CD4-positive, alpha-beta T cell treated with Interleukin-1 beta for 1 hour (primary cell): ENCODE results near the gene CITED4.

ENCODE experiments used
- DNase-seq, 2 donors: peaks; one replicate each; pipeline ENCODE4 v3.0.0-alpha.2; 2020 to 2022

Gene CITED4

GRCh38 chr1:40884055-40884795 lies 22.1 kb upstream of the CITED4 start:
- DNase-seq: no peak

- no peak for DNase-seq
These were observed 18.8 kb upstream of the CITED4 start for GRCh38 chr1:40880813-40881549.

GRCh38 chr1:40879482-40880175 lies 17.5 kb upstream of the CITED4 start:
- DNase-seq: no peak

DNA sequence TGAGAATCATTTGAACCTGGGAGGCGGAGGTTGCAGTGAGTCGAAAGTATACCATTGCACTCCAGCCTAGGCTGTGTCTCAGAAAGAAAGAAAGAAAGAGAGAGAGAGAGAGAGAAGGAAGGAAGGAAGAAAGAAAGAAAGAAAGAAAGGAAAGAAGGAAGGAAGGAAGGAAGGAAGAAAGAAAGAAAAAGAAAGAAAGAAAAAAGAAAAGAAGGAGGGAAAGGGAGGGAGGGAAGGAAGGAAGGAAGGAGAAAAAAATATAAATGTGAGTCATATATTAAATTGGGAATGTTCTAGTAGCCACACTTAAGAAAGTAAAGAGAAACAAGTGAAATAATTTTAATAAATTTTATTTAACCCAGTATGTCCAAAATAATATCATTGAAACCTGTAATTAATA lies 16.7 kb upstream of the CITED4 start:
- no peak for DNase-seq

DNA sequence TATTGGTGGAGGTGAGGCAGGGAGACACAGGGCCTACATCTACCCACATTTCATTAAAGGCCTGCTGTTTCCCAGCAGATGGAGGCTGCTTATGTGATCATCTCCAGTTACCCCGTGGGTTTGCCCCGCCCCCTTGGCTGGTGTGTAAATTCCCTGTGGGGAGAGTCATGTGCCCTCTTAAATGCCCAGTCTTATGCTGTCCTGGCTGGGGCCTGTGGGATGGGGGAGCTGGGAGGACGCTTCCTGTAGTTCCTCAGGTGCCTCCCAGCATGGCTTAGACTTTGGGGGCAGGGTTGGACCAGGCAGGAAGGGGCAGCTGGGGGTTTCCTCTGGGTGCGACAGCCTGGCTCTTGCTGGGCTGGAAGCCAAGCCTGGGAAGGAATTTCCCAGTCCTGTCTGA lies 15.5 kb upstream of the CITED4 start:
- DNase-seq: peak; percentile 5 to 30

GRCh38 chr1:40876891-40877290 lies 14.7 kb upstream of the CITED4 start:
- DNase-seq: no peak

- no peak for DNase-seq
These were observed 14.2 kb upstream of the CITED4 start for GRCh38 chr1:40876436-40876761.

- DNase-seq: no peak
These were observed 11.8 kb upstream of the CITED4 start for GRCh38 chr1:40873863-40874472.

GRCh38 chr1:40872276-40872675 lies 10.1 kb upstream of the CITED4 start:
- no peak for DNase-seq

DNA sequence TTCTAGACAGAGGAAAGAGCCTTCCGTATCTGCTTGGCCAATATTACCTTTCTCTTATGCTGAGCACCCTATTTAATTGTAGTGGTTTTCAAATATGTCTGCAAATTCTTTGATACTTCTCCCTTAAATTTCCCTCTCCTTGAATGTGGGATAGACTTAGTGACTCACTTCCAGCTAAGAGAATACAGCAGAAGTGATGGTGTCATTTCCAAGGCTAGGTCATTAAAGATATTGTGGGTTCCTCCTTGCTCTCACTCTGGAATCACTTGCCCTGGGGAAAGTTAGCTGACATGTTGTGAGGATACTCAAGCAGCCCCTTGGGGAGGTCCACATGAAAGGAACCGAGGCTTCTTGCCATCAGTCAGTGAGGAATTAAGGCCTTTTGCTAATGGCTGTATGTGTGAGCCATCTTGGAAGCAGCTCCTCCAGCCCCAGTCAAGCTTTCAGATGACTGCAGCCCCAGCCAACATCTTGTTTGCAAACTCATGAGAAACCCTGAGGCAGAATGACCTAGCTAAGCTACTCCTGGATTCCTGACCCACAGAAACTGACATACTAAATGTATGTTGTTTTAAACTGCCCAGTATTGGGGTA lies 8.1 kb upstream of the CITED4 start:
- no peak for DNase-seq

DNA sequence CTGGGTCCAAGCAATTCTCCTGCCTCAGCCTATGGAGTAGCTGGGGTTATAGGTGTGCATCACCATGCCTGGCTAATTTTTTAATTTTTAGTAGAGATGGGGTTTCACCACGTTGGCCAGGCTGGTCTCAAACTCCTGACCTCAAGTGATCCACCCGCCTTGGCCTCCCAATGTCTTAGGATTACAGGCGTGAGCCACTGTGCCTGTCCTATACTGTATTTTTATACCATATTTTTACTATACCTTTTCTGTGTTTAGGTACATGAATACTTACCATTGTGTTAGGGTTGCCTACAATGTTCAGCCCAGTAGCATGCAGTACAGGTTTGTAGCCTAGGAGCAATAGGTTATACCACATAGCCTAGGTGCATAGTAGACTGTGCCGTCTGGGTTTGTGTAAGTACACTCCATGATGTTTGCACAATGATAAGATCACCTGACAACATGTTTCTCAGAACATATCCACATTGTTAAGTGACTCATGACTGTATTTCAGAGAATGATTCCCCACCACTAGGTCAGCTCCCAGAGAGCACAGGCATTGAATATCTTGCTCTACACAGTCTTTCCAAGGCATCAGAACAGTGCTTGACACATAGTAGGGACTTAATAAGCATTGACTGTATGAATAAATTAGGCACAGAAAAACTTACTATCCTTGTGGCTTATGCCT lies 6.0 kb upstream of the CITED4 start:
- no peak for DNase-seq

GRCh38 chr1:40861224-40862003 lies 749 bp downstream of the CITED4 start:
- peak; percentile 10 to 22 for DNase-seq

- peak in 1 of 2 donors; percentile 33 for DNase-seq
These were observed 1.4 kb downstream of the CITED4 start for GRCh38 chr1:40860706-40861223.

DNA sequence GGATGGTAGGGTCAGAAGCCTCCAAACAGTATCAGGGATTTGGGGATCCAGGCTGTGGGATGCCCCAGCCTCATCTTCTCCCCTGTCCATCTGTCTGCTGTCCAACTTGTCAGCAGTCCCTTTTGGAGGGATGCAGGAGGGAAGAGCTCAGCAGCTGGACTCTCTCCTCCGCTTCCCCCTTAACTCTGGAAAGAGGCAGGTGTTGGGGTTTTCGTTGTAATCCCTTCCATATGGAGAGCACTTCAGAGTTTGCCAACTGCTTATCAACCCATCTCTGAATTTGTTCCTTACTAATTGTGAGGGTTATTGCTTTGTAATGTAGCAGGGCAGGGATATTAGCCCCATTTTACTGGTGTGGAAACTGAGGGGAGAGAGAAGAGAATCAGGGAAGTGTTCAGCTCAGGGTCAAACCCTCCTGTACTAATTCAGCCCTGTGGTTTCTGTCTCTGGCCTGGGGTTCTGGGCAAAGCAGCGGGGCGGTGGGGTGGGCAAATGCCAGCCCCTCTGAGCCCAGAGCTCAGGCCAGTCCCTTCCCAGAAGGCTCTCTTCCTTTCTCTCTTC lies 3.2 kb downstream of the CITED4 start:
- no peak for DNase-seq

- DNase-seq: no peak
These were observed 4.4 kb downstream of the CITED4 start for GRCh38 chr1:40857737-40858136.

DNA sequence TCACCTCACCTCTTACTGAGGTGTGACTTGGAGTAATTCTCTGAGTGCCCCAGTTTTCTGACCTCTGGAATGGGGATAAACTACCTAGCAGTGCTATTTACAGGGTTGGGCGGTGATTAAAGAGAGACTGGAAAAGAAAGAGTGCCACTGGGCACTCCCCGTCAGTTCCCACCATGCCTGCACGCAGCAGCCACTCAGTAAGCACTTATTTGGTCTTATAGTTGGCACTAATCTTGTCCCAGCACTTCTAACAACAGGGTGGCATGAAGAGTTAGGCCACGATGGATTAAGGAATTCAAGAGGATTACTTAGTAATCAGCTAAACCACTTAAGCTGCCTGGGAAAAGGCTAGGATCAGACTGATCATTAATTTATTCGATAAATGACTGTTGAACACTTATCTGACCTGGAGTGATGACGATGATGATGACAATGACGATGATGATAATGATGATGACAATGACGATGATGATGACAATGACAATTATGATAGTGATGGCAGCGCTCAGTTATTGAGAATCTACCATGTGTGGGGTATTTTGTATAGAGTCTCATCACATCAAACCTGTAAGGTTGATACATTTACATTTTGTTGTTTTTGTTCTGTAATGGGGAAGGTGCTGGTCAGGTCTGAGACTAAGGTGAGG lies 5.4 kb downstream of the CITED4 start:
- no peak for DNase-seq

GRCh38 chr1:40856116-40856515 lies 6.0 kb downstream of the CITED4 start:
- no peak for DNase-seq

DNA sequence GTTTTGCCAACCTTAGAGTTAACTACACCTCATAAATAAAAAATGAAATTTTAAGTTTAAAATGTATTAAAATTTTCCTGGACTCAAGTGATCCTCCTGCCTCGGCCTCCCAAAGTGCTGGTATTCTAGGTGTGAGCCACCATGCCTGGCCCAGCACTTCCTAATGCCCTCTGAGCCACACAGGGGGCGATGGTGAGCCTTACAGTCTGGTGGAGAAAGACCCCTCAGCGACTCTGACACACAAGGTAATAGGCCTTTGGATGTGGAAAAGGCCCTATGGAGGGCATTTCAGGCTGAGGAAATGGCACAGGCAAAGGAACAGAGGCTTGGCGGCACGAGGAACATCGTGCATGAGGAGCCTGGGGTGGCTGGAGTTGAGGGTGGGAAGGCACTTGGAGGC lies 6.7 kb downstream of the CITED4 start:
- DNase-seq: peak in 1 of 2 donors; percentile 12

- no peak for DNase-seq
These were observed 8.3 kb downstream of the CITED4 start for GRCh38 chr1:40853885-40854170.

DNA sequence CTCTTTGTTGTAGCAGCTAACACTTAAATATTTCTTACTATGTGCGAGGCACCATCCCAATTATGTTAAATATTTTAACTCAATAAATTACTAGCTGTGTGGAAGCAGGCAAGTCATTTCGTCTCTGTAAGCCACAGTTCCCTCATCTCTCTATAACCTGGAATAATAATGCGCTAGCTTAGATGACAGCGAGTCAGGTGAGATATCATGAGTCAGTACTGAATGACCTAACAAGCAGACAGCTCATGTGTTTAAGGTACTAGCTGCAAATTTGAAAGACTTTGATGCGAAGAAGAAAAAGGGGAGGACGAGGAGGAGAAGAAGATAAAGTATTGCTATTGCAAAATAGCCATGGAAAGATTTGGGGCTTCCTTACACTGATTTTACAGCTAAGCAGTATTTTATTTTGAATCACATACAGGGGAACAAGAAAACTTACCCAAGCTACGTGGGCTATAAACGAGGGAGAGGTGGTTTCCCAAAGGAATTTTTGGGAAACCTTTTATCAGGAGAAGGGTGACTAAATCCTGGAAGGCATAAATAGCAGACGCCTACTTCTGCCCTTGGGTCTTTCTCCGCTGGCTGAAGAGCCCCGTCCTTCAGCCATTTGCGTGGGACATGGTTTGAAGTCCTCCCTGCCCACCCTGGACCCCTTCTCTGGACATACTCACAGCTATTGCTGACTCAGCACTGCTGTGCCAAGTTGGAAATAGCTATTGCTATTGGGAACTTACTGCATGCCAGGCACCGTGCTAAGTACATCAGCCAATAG lies 8.9 kb downstream of the CITED4 start:
- no peak for DNase-seq
